Activated T-helper 9 cell treated with anti-CD3 and anti-CD28 coated beads, Interleukin-2, amount 50 U/mL, for 16 hours (primary cell): ENCODE measurements around the gene ZNF791.
"Not testable (repeated sequence)": the region's sequence is repeated elsewhere in the genome, so short reads cannot be mapped to it uniquely, and the experiment has no call there.

ENCODE experiments used
- DNase-seq: peaks from one replicate; pipeline ENCODE4 v3.0.0-alpha.2; 2020; ENCODE audit warnings: low read depth

The ZNF791 gene

GRCh38 chr19:12629215-12629614 is 18.5 kb downstream of the ZNF791 start:
- DNase-seq, result no peak

- DNase-seq, result no peak
Measured at GRCh38 chr19:12636631-12637030, 25.9 kb downstream of the ZNF791 start.

- DNase-seq, result no peak
Measured at GRCh38 chr19:12638611-12639182, 28.0 kb downstream of the ZNF791 start.

- DNase-seq, result peak; percentile 79
Measured at GRCh38 chr19:12639901-12640613, 29.3 kb downstream of the ZNF791 start.

GRCh38 chr19:12641456-12641855 is 30.7 kb downstream of the ZNF791 start:
- no peak for DNase-seq

- DNase-seq, result no peak
Measured at GRCh38 chr19:12642506-12642905, 31.8 kb downstream of the ZNF791 start.

GRCh38 chr19:12643716-12644115 is 33.0 kb downstream of the ZNF791 start:
- not testable (repeated sequence) for DNase-seq

- DNase-seq, result no peak
Measured at GRCh38 chr19:12646551-12646950, 35.8 kb downstream of the ZNF791 start.

- no peak for DNase-seq
Measured at GRCh38 chr19:12647047-12647446, 36.3 kb downstream of the ZNF791 start.

GRCh38 chr19:12647490-12648071 is 36.9 kb downstream of the ZNF791 start:
- DNase-seq, result no peak

GRCh38 chr19:12648088-12648487 is 37.4 kb downstream of the ZNF791 start:
- DNase-seq, result no peak

- no peak for DNase-seq
Measured at GRCh38 chr19:12649941-12650340, 39.2 kb downstream of the ZNF791 start.

GRCh38 chr19:12652219-12652618 is 41.5 kb downstream of the ZNF791 start:
- DNase-seq, result no peak

GRCh38 chr19:12655546-12655945 is 44.8 kb downstream of the ZNF791 start:
- no peak for DNase-seq

- DNase-seq, result no peak
Measured at GRCh38 chr19:12656899-12657571, 46.3 kb downstream of the ZNF791 start.

GRCh38 chr19:12657966-12658365 is 47.2 kb downstream of the ZNF791 start:
- no peak for DNase-seq

GRCh38 chr19:12660980-12661379 is 50.3 kb downstream of the ZNF791 start:
- no peak for DNase-seq

GRCh38 chr19:12664406-12665280 is 53.9 kb downstream of the ZNF791 start:
- DNase-seq, result no peak

- DNase-seq, result no peak
Measured at GRCh38 chr19:12665281-12665573, 54.5 kb downstream of the ZNF791 start.

- no peak for DNase-seq
Measured at GRCh38 chr19:12665671-12666264, 55.0 kb downstream of the ZNF791 start.

GRCh38 chr19:12666265-12667048 is 55.7 kb downstream of the ZNF791 start, which contains the start of the genes MAN2B1 and WDR83:
MAN2B1 (minus strand) TSS chr19:12666742; CDS start chr19:12666701, 41 bp downstream.
WDR83 (plus strand) TSS chr19:12666807; CDS start chr19:12669791, 2,984 bp downstream.
- peak; percentile 76 for DNase-seq
